K562 (cell line): ENCODE results near the gene SETDB1. TPM values are rescaled to one million over a fixed set of nuclear protein-coding genes. Genes with fewer than 3 reads are reported as not detected.

Experiments
- ATF1 ChIP-seq, 2 experiments: fragments of 450-650 bp in 1 of 2; IDR thresholded peaks; 2 replicates each; pipeline ENCODE4 v1.6.1; 2016; ENCODE audit warnings: missing compliant biosample characterization in 1 of 2, missing genetic modification characterization in 1 of 2
- CTBP1 ChIP-seq: fragments of 450-650 bp; IDR thresholded peaks from 2 replicates; pipeline ENCODE4 v1.6.1; 2016; ENCODE audit warnings: borderline replicate concordance
- JUND ChIP-seq, 2 experiments: IDR thresholded peaks; 2 replicates in 1 of 2; 3 replicates in 1 of 2; pipeline ENCODE4 v1.6.1; 2011; ENCODE audit warnings: borderline replicate concordance in 2 of 2, low read depth in 2 of 2, low read length in 2 of 2, improper control_type of control experiment in 1 of 2, missing biosample characterization in 1 of 2, missing genetic modification characterization in 1 of 2, missing genetic modification reagents in 1 of 2
- polyA plus RNA-seq, 8 experiments: library from polyadenylated mRNA; depleted of rRNA in 4 of 8; stranded (reverse) in 5 of 8; unstranded in 3 of 8; fragments of >200 nt; fragmentation: Nextera tagmentation in 2 of 8; fragmentation: Illumina TruSeq in 1 of 8; extraction: Ambion mirVana in 2 of 8; extraction: Trizol in 1 of 8; gene quantifications; 2 replicates each; pipeline versions ENCODE4 v1.2.1 to v1.2.3, GENCODE V29; 2011 to 2014; ENCODE audit warnings: inconsistent platforms in 1 of 8, missing spikeins in 1 of 8
- total RNA-seq, 7 experiments: library from RNA; depleted of rRNA in 6 of 7; stranded (reverse); fragments of >200 nt in 6 of 7; fragmentation: Illumina TruSeq in 2 of 7; extraction: Trizol in 2 of 7; gene quantifications; 2 replicates each; pipeline versions ENCODE4 v1.2.1 to v1.2.3, GENCODE V29; 2011 to 2021; ENCODE audit warnings: low replicate concordance in 1 of 7
- TF ChIP-seq, protein P1 (sequence below): fragments of 450-650 bp; IDR thresholded peaks from 2 replicates; pipeline ENCODE4 v1.6.1; 2016; ENCODE audit warnings: low read depth
- TF ChIP-seq, protein P2 (sequence below): fragments of 450-650 bp; IDR thresholded peaks from 2 replicates; pipeline ENCODE4 v1.6.1; 2017; ENCODE audit warnings: antibody characterized with exemption, mild to moderate bottlenecking
- TF ChIP-seq, protein P3 (sequence below), 3 experiments: fragments of 200-800 bp in 1 of 3; fragments of 250-450 bp in 1 of 3; fragments of 450-650 bp in 1 of 3; sonication (Bioruptor Pico) in 1 of 3; sonication (Bioruptor generic) in 1 of 3; formaldehyde crosslinking in 1 of 3; IDR thresholded peaks; 2 replicates each; pipeline versions ENCODE4 v1.6.1 to v1.8.0; 2016 to 2022; ENCODE audit warnings: mild to moderate bottlenecking in 2 of 3, missing genetic modification characterization in 2 of 3, missing compliant biosample characterization in 1 of 3, moderate library complexity in 1 of 3

Gene SETDB1
- total and polyA plus RNA-seq, 9 of the 15 experiments (the other 6 are each of a cell fraction or from before 2014, with no cell fraction given), result 21.5 to 64.4 (median 42.0) TPM

DNA sequence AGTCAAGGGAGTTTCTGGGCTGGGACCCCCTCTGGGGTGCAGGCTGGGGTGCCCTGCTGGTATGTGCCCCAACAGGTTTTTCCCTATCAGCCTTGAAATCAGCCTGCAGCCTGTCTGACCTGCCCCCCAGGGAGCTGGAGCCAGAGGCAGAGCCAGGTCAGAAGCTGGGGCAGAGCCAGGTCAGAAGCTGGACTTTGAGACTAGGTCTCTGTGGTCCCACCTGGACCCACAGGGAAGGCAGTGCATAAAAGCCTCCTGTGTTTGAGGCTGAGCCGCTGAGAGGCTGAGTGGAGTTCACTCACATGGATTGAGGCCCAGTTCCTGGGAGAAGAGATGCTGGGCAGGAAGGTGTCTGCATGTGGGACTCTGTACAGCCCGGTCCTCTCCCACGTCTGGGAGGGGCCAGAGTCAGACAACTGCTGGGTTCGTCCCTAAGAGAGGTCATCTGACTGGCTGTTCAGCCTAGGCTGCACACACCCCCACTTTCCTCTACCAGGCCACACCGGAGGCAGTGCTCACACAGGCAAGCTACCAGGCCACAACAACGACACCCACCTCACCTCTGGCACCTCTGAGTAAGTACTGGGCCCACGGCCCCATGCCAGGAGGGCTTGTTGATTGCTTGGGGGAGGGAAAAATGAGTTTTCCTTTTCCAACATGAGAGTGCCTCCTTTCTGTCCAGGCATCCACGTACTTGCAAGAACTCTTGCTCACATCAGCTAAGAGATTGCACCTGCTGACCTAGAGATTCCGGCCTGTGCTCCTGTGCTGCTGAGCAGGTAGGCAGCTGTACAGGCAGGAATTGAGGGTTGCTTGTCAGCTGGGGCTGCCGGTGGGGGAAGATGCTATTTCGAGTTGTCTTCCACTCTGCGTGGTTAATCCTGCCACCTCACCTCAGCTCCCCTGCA is 55.9 kb downstream of the SETDB1 start, which contains the start of gene ANXA9 (continued):
- TF ChIP-seq, protein P1, sequence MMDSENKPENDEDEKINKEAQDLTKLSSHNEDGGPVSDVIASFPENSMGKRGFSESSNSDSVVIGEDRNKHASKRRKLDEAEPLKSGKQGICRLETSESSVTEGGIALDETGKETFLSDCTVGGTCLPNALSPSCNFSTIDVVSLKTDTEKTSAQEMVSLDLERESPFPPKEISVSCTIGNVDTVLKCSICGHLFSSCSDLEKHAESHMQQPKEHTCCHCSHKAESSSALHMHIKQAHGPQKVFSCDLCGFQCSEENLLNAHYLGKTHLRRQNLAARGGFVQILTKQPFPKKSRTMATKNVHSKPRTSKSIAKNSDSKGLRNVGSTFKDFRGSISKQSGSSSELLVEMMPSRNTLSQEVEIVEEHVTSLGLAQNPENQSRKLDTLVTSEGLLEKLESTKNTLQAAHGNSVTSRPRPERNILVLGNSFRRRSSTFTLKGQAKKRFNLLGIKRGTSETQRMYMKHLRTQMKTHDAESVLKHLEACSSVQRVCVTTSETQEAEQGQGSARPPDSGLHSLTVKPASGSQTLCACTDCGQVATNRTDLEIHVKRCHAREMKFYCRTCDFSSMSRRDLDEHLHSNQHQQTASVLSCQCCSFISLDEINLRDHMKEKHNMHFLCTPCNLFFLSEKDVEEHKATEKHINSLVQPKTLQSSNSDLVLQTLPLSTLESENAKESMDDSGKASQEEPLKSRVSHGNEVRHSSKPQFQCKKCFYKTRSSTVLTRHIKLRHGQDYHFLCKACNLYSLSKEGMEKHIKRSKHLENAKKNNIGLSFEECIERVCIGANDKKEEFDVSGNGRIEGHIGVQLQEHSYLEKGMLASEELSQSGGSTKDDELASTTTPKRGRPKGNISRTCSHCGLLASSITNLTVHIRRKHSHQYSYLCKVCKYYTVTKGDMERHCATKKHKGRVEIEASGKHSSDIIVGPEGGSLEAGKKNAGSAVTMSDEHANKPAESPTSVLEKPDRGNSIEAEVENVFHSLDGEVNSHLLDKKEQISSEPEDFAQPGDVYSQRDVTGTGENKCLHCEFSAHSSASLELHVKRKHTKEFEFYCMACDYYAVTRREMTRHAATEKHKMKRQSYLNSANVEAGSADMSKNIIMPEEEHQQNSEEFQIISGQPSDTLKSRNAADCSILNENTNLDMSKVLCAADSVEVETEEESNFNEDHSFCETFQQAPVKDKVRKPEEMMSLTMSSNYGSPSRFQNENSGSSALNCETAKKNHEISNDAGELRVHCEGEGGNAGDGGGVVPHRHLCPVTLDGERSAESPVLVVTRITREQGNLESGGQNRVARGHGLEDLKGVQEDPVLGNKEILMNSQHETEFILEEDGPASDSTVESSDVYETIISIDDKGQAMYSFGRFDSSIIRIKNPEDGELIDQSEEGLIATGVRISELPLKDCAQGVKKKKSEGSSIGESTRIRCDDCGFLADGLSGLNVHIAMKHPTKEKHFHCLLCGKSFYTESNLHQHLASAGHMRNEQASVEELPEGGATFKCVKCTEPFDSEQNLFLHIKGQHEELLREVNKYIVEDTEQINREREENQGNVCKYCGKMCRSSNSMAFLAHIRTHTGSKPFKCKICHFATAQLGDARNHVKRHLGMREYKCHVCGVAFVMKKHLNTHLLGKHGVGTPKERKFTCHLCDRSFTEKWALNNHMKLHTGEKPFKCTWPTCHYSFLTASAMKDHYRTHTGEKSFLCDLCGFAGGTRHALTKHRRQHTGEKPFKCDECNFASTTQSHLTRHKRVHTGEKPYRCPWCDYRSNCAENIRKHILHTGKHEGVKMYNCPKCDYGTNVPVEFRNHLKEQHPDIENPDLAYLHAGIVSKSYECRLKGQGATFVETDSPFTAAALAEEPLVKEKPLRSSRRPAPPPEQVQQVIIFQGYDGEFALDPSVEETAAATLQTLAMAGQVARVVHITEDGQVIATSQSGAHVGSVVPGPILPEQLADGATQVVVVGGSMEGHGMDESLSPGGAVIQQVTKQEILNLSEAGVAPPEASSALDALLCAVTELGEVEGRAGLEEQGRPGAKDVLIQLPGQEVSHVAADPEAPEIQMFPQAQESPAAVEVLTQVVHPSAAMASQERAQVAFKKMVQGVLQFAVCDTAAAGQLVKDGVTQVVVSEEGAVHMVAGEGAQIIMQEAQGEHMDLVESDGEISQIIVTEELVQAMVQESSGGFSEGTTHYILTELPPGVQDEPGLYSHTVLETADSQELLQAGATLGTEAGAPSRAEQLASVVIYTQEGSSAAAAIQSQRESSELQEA, result no peak
- TF ChIP-seq ATF1 (CRISPR knock-in tag; IDR thresholded peaks at IDR 0.05) (no peak), ATF1 (tag; IDR thresholded peaks at IDR 0.05) (peak; percentile 27; the same call in 1 of the 2 replicates), CTBP1 (peak; percentile 39; the same call in 1 of the 2 replicates), JUND (IDR thresholded peaks at IDR 0.05; ENCODE audit: borderline replicate concordance, low read depth, low read length) (peak; percentile 29; the same call in 1 of the 2 replicates), JUND (tag; IDR thresholded peaks at IDR 0.05; ENCODE audit: borderline replicate concordance, low read depth, low read length) (no peak)
- TF ChIP-seq, protein P2, sequence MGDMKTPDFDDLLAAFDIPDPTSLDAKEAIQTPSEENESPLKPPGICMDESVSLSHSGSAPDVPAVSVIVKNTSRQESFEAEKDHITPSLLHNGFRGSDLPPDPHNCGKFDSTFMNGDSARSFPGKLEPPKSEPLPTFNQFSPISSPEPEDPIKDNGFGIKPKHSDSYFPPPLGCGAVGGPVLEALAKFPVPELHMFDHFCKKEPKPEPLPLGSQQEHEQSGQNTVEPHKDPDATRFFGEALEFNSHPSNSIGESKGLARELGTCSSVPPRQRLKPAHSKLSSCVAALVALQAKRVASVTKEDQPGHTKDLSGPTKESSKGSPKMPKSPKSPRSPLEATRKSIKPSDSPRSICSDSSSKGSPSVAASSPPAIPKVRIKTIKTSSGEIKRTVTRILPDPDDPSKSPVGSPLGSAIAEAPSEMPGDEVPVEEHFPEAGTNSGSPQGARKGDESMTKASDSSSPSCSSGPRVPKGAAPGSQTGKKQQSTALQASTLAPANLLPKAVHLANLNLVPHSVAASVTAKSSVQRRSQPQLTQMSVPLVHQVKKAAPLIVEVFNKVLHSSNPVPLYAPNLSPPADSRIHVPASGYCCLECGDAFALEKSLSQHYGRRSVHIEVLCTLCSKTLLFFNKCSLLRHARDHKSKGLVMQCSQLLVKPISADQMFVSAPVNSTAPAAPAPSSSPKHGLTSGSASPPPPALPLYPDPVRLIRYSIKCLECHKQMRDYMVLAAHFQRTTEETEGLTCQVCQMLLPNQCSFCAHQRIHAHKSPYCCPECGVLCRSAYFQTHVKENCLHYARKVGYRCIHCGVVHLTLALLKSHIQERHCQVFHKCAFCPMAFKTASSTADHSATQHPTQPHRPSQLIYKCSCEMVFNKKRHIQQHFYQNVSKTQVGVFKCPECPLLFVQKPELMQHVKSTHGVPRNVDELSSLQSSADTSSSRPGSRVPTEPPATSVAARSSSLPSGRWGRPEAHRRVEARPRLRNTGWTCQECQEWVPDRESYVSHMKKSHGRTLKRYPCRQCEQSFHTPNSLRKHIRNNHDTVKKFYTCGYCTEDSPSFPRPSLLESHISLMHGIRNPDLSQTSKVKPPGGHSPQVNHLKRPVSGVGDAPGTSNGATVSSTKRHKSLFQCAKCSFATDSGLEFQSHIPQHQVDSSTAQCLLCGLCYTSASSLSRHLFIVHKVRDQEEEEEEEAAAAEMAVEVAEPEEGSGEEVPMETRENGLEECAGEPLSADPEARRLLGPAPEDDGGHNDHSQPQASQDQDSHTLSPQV, result peak; percentile 66; the same call in 1 of the 2 replicates
- TF ChIP-seq, protein P3, sequence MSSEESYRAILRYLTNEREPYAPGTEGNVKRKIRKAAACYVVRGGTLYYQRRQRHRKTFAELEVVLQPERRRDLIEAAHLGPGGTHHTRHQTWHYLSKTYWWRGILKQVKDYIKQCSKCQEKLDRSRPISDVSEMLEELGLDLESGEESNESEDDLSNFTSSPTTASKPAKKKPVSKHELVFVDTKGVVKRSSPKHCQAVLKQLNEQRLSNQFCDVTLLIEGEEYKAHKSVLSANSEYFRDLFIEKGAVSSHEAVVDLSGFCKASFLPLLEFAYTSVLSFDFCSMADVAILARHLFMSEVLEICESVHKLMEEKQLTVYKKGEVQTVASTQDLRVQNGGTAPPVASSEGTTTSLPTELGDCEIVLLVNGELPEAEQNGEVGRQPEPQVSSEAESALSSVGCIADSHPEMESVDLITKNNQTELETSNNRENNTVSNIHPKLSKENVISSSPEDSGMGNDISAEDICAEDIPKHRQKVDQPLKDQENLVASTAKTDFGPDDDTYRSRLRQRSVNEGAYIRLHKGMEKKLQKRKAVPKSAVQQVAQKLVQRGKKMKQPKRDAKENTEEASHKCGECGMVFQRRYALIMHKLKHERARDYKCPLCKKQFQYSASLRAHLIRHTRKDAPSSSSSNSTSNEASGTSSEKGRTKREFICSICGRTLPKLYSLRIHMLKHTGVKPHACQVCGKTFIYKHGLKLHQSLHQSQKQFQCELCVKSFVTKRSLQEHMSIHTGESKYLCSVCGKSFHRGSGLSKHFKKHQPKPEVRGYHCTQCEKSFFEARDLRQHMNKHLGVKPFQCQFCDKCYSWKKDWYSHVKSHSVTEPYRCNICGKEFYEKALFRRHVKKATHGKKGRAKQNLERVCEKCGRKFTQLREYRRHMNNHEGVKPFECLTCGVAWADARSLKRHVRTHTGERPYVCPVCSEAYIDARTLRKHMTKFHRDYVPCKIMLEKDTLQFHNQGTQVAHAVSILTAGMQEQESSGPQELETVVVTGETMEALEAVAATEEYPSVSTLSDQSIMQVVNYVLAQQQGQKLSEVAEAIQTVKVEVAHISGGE (CRISPR knock-in tag; IDR thresholded peaks at IDR 0.05), result 0 out of 6 replicates have a peak, but pooled peaks of 1 of the 3 experiments have one; percentile 12
